HCT116 (cell line): ENCODE measurements around the gene ADGRL3. TPM values are rescaled to one million over a fixed set of nuclear protein-coding genes. Genes with fewer than 3 reads are reported as not detected.

ENCODE experiments used
- ATAC-seq: fragments of 200-7000 bp; cut with Tn5 transposase; 2 replicates; pipeline ENCODE4 v1.9.1; 2020; ENCODE audit warnings: mild to moderate bottlenecking, moderate library complexity
- BruUV-seq: library from RNA; stranded (reverse); fragments of 400-500 nt; replicated peaks from 2 replicates; lab custom pipeline; 2021; lab: Mats Ljungman, UMichigan
- CTCF ChIA-PET: fragments of 300-600 bp; sonication (Branson Sonifier 250); formaldehyde crosslinking; loops from one replicate; lab custom pipeline; 2021; ENCODE audit warnings: antibody characterized with exemption; lab: Charles Lee
- POLR2A ChIA-PET: fragments of 300-600, 350-600 bp; sonication (Branson Sonifier 250); formaldehyde crosslinking; loops from one replicate; lab custom pipeline; 2021; ENCODE audit warnings: antibody characterized with exemption; lab: Charles Lee
- RAD21 ChIA-PET, 2 experiments: fragments of 300-600 bp; sonication (Branson Sonifier 250); formaldehyde crosslinking; loops; one replicate each; lab custom pipeline; 2023; ENCODE audit warnings: low total read pairs in 2 of 2; ENCODE audit not compliant: uncharacterized antibody in 2 of 2, unreplicated experiment in 2 of 2, low non-redundant PET in 1 of 2; lab: Charles Lee
- DNase-seq: peaks from one replicate; pipeline ENCODE4 v3.0.0-alpha.2; 2010; ENCODE audit warnings: low read depth, low spot score
- H2AFZ ChIP-seq: fragments of 200-600 bp; shearing (Covaris generic), sonication (generic); 2 replicates; pipeline ENCODE4 v1.6.1; 2017; ENCODE audit warnings: low read depth, mixed run types, mixed read lengths, antibody characterized with exemption, low read length; ENCODE audit not compliant: poor library complexity, severe bottlenecking
- H3K27ac ChIP-seq: 2 replicates; pipeline ENCODE4 v1.5.1; 2012; ENCODE audit warnings: low read depth, low read length
- H3K27me3 ChIP-seq: fragments of 200-600 bp; sonication (generic); 2 replicates; pipeline ENCODE4 v1.6.1; 2016; ENCODE audit warnings: mixed run types, low read length, mixed read lengths; ENCODE audit not compliant: insufficient read depth
- H3K36me3 ChIP-seq, 2 experiments: fragments of 200-500 bp in 1 of 2; fragments of 200-600 bp in 1 of 2; sonication (Bioruptor generic) in 1 of 2; sonication (generic) in 1 of 2; 2 replicates each; pipeline versions ENCODE4 v1.5.1 to v1.6.1; 2014 to 2016; ENCODE audit warnings: low read length in 2 of 2, inconsistent platforms in 1 of 2, mixed read lengths in 1 of 2, mixed run types in 1 of 2; ENCODE audit not compliant: insufficient read depth in 2 of 2, control insufficient read depth in 1 of 2
- H3K4me1 ChIP-seq, 2 experiments: fragments of 200-600 bp in 1 of 2; sonication (generic) in 1 of 2; 2 replicates each; pipeline versions ENCODE4 v1.5.1 to v1.6.1; 2012 to 2017; ENCODE audit warnings: low read length in 2 of 2, inconsistent platforms in 1 of 2, mild to moderate bottlenecking in 1 of 2, mixed read lengths in 1 of 2, mixed run types in 1 of 2, moderate library complexity in 1 of 2; ENCODE audit not compliant: insufficient read depth in 2 of 2, control insufficient read depth in 1 of 2
- H3K4me2 ChIP-seq: fragments of 200-600 bp; sonication (generic); 2 replicates; pipeline ENCODE4 v1.6.1; 2017; ENCODE audit warnings: mixed run types, low read length, mixed read lengths
- H3K4me3 ChIP-seq, 2 experiments: fragments of 200-600 bp in 1 of 2; sonication (generic) in 1 of 2; replicated peaks in 1 of 2; 2 replicates each; pipeline ENCODE4 v1.5.1; 2011 to 2016; ENCODE audit warnings: low read length in 2 of 2, control low read depth in 1 of 2, low read depth in 1 of 2, mild to moderate bottlenecking in 1 of 2, mixed read lengths in 1 of 2, mixed run types in 1 of 2
- H3K79me2 ChIP-seq: fragments of 200-600 bp; sonication (generic); 2 replicates; pipeline ENCODE4 v1.6.1; 2017; ENCODE audit warnings: mild to moderate bottlenecking, mixed run types, low read length, moderate library complexity, mixed read lengths; ENCODE audit not compliant: insufficient read depth
- H3K9ac ChIP-seq: fragments of 200-600 bp; sonication (generic); 2 replicates; pipeline ENCODE4 v1.6.1; 2016; ENCODE audit warnings: low read length, mixed read lengths
- H3K9me2 ChIP-seq: fragments of 200-600 bp; sonication (generic), shearing (Covaris generic); 2 replicates; pipeline ENCODE4 v1.6.1; 2017; ENCODE audit warnings: mixed run types, mild to moderate bottlenecking, moderate library complexity; ENCODE audit not compliant: insufficient read depth
- H3K9me3 ChIP-seq, 2 experiments: fragments of 200-500 bp in 1 of 2; fragments of 200-600 bp in 1 of 2; sonication (Bioruptor generic) in 1 of 2; sonication (generic) in 1 of 2; 2 replicates each; pipeline ENCODE4 v1.6.1; 2014 to 2017; ENCODE audit warnings: low read length in 2 of 2, mixed read lengths in 2 of 2, inconsistent platforms in 1 of 2, low read depth in 1 of 2, mild to moderate bottlenecking in 1 of 2, mixed run types in 1 of 2, moderate library complexity in 1 of 2; ENCODE audit not compliant: control insufficient read depth in 1 of 2, insufficient read depth in 1 of 2
- H4K20me1 ChIP-seq: fragments of 200-600 bp; sonication (generic), shearing (Covaris generic); 2 replicates; pipeline ENCODE4 v1.6.1; 2017; ENCODE audit warnings: mixed run types, mild to moderate bottlenecking, moderate library complexity; ENCODE audit not compliant: insufficient read depth
- CBX3 ChIP-seq: IDR thresholded peaks from 2 replicates; pipeline ENCODE4 v1.6.1; 2012; ENCODE audit warnings: low read depth
- CEBPB ChIP-seq: IDR thresholded peaks from 2 replicates; pipeline ENCODE4 v1.6.1; 2012; ENCODE audit warnings: low read depth
- EGR1 ChIP-seq: IDR thresholded peaks from 2 replicates; pipeline ENCODE4 v1.6.1; 2012; ENCODE audit warnings: low read depth
- ELF1 ChIP-seq: IDR thresholded peaks from 2 replicates; pipeline ENCODE4 v1.6.1; 2012; ENCODE audit warnings: low read depth, borderline replicate concordance
- EZH2phosphoT487 ChIP-seq: fragments of 200-600 bp; IDR thresholded peaks from 2 replicates; pipeline ENCODE4 v1.6.1; 2018; ENCODE audit warnings: antibody characterized with exemption, borderline replicate concordance
- POLR2AphosphoS5 ChIP-seq: IDR thresholded peaks from 2 replicates; pipeline ENCODE4 v1.6.1; 2011; ENCODE audit warnings: mild to moderate bottlenecking, low read depth, low read length, moderate library complexity
- SIN3A ChIP-seq: IDR thresholded peaks from 2 replicates; pipeline ENCODE4 v1.6.1; 2012; ENCODE audit warnings: low read depth
- SP1 ChIP-seq: IDR thresholded peaks from 2 replicates; pipeline ENCODE4 v1.6.1; 2012; ENCODE audit warnings: low read depth
- ZFX ChIP-seq: fragments of 450-650 bp; IDR thresholded peaks from 2 replicates; pipeline ENCODE4 v1.6.1; 2017
- ZNF274 ChIP-seq: fragments of 200-500 bp; sonication (Bioruptor generic); IDR thresholded peaks from 2 replicates; pipeline ENCODE4 v1.6.1; 2014; ENCODE audit warnings: mild to moderate bottlenecking, low read depth, low read length, inconsistent platforms
- intact Hi-C: fragments of 100-400 bp; cut with micrococcal nuclease; formaldehyde crosslinking; loops from 2 replicates; pipeline ENCODE4 v1.10.0; 2022
- total RNA-seq: library from RNA; stranded (reverse); gene quantifications from one replicate; pipeline ENCODE4 v1.2.1, GENCODE V29; 2021; ENCODE audit not compliant: unreplicated experiment
- TF ChIP-seq, protein P1 (sequence below): IDR thresholded peaks from 2 replicates; pipeline ENCODE4 v1.6.1; 2012
- TF ChIP-seq, protein P2 (sequence below): IDR thresholded peaks from 2 replicates; pipeline ENCODE4 v1.6.1; 2012

ADGRL3 gene
- total RNA-seq, 1 experiment from 2014 or later, result not detected

DNA sequence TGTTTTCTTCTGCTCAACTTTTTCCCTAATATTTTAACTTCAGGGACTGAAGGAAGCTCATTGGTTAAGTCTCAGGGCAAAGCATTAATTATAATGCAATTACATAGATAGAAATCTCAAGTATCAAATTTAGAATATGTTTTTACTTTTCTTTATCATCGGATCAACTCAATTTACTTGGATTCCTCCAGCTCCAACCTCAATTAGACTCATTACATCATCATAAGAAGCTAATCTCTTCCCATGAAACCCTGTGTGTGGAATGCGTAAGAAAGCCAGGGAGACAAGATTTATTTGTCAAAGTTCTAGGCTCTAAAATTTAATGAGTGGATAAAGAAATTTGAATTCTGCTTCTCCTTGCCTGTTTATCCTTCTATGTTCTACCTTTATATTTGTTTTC is 918.4 kb downstream of the ADGRL3 start:
- Histone ChIP-seq H3K4me1 (no peaks in the 10 kb centered on the region), H3K9me2 (no peaks in the 10 kb centered on the region), H3K27me3 (no peaks in the 10 kb centered on the region), H3K9ac (no peak overlapping the region), H3K4me3 (no peak overlapping the region), H4K20me1 (no peaks in the 10 kb centered on the region), H3K27ac (no peak overlapping the region), H3K9me3 (peaks cover 3 to 24% of the 10 kb centered on the region in 2 experiments; a peak in 3 of 4 replicates), H3K36me3 (no peaks in the 10 kb centered on the region), H3K4me2 (no peak overlapping the region), H3K79me2 (no peaks in the 10 kb centered on the region), H2AFZ (no peak overlapping the region)
- TF ChIP-seq, protein P1, sequence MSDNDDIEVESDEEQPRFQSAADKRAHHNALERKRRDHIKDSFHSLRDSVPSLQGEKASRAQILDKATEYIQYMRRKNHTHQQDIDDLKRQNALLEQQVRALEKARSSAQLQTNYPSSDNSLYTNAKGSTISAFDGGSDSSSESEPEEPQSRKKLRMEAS, result no peak
- TF ChIP-seq, protein P2, sequence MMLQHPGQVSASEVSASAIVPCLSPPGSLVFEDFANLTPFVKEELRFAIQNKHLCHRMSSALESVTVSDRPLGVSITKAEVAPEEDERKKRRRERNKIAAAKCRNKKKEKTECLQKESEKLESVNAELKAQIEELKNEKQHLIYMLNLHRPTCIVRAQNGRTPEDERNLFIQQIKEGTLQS, result no peak
- ATAC-seq (no peak), DNase-seq (no peak)
- ChIA-PET POLR2A (no interaction called here), CTCF (no interaction called here), RAD21 (no interaction called here)
- BruUV-seq, result no TSS peak
- intact Hi-C loops, result no loop called here

DNA sequence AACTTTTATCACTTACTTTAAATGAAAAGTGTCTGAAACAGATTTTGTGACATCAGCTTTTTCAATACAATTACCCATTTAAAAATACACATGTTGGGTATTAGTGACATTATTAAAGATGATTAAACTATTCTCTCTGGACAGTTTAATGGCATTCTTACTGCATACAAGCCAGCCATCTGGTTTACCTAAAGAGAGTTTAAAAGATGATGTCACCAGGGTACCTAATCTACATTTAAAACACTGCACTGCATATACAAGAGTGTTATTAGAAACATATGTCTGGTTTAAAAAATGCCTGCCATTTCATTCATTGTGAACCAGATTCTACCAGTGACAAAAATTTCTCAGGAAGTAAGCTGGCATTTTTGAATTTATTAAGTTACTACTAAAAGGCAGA is 919.1 kb downstream of the ADGRL3 start:
- H3K9ac ChIP-seq, result no peak overlapping the region
- ChIA-PET RAD21 (no interaction called here), POLR2A (no interaction called here), CTCF (no interaction called here)
- TF ChIP-seq CBX3, result no peak
- no peak for TF ChIP-seq POLR2AphosphoS5
- TF ChIP-seq, protein P1, result no peak
- TF ChIP-seq ZFX, result no peak
- TF ChIP-seq ELF1, result no peak
- no peak for TF ChIP-seq SP1
- TF ChIP-seq ZNF274, result no peak
- TF ChIP-seq EGR1, result no peak
- TF ChIP-seq SIN3A, result no peak
- TF ChIP-seq EZH2phosphoT487, result no peak
- no peak for TF ChIP-seq CEBPB
- no peak for ATAC-seq
- no peaks in the 10 kb centered on the region for H3K9me2 ChIP-seq
- H3K36me3 ChIP-seq, result no peaks in the 10 kb centered on the region
- no peaks in the 10 kb centered on the region for H4K20me1 ChIP-seq
- H3K4me2 ChIP-seq, result no peak overlapping the region
- no TSS peak for BruUV-seq
- H3K9me3 ChIP-seq, result peaks cover 0 to 26% of the 10 kb centered on the region in 2 experiments; a peak in 2 of 4 replicates
- H3K27me3 ChIP-seq, result no peaks in the 10 kb centered on the region
- H2AFZ ChIP-seq, result no peak overlapping the region
- no peak overlapping the region for H3K4me3 ChIP-seq
- H3K4me1 ChIP-seq, result no peaks in the 10 kb centered on the region
- intact Hi-C loops, result no loop called here
- H3K27ac ChIP-seq, result no peak overlapping the region
- H3K79me2 ChIP-seq, result no peaks in the 10 kb centered on the region
- no peak for DNase-seq
